GM12801 (cell line): ENCODE measurements around the gene CIDEC.

Experiments
- TF ChIP-seq, protein P1 (sequence below): IDR thresholded peaks from one replicate; pipeline ENCODE4 v1.5.1; 2011; ENCODE audit warnings: control low read depth; ENCODE audit not compliant: insufficient read length; ENCODE audit errors: extremely low read depth

CIDEC gene

DNA sequence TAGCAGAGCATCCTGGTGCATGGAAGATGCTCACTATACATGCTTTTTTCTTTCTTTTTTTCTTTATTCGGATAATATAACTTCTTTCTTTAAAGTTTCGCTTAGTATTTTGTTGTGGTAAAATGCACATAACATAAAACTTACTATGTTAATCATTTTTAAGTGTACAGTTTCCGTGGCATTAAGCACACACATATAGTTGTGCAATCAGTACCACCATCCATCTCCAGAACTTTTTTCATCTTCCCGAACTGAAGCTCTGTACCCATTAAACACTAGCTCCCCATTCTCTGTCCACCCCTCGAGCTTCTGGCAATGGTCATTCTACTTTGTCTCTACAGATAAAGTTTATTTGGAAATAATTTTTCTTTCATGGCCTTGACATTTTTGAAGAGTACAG is 9.4 kb upstream of the CIDEC start:
- TF ChIP-seq, protein P1, sequence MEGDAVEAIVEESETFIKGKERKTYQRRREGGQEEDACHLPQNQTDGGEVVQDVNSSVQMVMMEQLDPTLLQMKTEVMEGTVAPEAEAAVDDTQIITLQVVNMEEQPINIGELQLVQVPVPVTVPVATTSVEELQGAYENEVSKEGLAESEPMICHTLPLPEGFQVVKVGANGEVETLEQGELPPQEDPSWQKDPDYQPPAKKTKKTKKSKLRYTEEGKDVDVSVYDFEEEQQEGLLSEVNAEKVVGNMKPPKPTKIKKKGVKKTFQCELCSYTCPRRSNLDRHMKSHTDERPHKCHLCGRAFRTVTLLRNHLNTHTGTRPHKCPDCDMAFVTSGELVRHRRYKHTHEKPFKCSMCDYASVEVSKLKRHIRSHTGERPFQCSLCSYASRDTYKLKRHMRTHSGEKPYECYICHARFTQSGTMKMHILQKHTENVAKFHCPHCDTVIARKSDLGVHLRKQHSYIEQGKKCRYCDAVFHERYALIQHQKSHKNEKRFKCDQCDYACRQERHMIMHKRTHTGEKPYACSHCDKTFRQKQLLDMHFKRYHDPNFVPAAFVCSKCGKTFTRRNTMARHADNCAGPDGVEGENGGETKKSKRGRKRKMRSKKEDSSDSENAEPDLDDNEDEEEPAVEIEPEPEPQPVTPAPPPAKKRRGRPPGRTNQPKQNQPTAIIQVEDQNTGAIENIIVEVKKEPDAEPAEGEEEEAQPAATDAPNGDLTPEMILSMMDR: no peak

DNA sequence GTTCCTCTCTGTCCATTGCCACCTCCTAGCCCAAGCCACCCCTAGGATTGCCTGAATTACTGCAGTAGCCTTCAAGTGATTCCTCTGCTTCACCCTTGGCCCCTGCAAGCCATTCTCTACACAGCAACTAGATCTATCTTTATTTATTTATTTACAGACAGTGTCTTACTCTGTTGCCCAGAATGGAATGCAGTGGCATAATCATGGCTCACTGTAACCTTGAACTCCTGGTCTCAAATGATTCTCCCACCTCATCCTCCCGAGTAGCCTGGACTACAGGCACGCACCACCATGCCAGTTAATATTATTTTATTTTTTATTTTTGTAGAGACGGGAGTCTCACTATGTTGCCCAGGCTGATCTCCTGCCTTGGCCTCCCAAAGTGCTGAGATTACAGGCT is 8.5 kb upstream of the CIDEC start:
- TF ChIP-seq, protein P1: no peak

DNA sequence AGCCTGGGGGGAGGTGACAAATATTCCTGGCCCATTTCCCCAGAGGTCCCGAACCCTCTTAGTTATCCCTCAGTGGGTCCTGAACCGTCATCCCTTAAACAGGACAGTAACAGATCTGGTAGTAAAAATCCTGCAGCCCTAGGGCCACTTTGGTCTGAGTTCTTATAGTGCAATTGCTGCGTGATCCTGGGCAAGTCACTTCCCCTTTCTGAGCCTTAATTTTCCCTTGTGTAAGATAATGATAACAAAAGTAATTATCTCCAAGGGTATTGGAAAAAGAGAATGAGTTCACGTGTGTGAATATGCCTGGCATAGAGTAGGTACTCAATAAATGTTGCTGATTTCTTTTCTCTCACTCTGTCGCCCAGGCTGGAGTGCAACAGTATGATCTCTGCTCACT is 7.4 kb upstream of the CIDEC start:
- TF ChIP-seq, protein P1: no peak

DNA sequence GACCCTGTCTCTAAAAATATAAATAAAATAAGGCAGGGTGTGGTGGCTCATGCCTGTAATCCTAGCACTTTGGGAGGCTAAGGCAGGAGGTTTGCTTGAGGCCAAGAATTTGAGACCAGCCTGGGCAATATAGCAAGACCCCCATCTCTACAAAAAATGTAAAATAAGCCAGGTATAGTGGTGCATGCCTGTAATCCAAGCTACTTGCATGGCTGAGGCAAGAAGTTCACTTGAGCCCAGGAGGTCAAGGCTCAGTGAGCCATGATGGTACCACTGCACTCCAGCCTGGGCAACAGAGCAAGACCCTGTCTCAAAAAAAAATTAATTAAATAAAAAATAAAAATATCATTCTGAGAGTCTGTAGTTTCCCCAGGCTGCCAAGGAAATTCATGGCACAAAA is 6.3 kb upstream of the CIDEC start:
- TF ChIP-seq, protein P1: no peak

DNA sequence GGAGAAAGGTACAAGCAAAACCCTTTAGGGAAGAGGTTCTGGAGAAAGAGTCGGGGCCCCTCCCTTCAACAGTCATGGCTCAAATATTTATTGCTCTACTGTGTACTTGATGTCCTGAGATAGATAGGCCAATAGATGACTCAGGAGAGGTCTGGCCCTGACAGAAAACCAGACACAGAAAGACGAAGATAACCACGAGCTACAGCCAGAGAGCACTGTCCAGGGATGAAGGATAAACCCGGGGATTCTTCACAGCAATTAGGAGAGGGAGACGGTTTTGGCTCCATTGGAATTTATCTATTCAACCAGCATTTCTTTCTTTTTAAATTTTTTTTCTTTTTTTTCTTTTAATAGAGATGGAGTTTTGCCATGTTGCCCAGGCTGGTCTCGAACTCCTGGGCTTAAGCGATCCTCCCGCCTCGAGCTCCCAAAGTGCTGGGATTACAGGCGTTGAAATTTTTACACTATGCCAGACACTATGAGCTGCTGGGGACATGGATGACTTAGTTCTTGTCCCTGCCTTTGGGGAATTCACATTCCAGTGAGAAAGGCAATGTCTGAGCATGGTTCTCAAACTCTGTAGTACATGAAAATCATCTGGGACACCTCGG is 4.6 kb upstream of the CIDEC start:
- TF ChIP-seq, protein P1: no peak

DNA sequence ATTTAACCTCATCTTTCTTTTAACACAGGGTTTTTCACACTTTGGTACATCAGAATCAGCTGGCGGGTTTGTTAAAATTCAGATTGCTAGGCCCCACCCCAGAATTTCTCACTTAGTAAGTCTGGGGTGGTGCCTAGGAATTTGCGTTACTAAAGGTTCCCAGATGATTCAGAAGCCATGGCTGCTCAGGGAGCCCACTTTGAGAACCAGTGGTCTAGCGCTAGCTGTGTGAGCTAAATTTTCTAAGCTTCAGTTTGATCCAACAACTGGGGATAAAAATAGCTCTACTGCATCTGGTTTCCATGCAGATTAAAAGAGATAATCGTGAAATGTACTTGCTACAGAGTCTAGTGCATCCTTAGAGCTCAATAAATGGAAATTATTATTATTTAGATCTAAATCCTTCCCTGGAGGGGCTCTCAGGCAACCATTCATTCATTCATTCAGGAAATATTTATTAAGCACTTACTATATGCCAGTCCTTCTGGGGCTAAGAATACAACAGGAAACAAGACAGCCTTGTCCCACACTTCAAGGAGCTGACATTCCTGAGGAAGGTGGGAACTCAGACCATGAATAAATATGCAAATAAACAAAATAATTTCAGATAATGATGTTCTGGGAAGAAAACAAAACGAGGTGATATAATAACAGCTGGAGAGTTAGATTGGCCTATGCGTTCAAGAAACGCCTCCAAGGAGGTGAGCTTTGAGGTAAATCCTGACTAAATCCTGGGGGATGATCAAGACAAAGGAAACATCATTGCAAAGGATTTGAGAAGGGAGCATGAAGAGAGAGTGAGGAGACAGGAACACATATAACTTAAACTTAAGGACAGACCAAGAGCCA is 3.9 kb upstream of the CIDEC start:
- TF ChIP-seq, protein P1: no peak

DNA sequence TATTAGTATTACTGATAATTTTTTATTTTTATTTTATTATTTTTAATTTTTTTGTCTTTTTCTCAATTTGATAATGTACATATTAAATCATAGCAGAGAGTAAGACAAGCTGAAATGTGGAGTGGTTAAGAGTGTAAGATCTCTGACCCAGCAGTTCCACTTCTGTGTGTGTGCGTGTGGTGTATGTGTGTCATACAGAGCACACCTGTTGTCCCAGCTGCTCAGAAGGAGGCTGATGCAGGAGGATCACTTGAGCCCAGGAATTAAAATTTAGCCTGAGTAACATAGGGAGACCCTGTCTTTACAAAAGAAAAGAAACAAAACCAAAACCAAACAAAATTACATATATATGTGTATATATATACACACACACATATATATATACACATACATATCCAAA is 1.4 kb upstream of the CIDEC start:
- TF ChIP-seq, protein P1: no peak
